IMR-90 (cell line): ENCODE results near the gene PCDHB8. TPM values are rescaled to one million over a fixed set of nuclear protein-coding genes. Genes with fewer than 3 reads are reported as not detected.
"Not testable (repeated sequence)": the region's sequence is repeated elsewhere in the genome, so short reads cannot be mapped to it uniquely, and the experiment has no call there.

Source experiments
- ATAC-seq: fragments of 200-7000 bp; cut with Tn5 transposase; 2 replicates; pipeline ENCODE4 v1.9.1; 2020; ENCODE audit warnings: low read depth, mild to moderate bottlenecking, moderate library complexity
- BruUV-seq: library from RNA; stranded (reverse); fragments of 400-500 nt; replicated peaks from 2 replicates; lab custom pipeline; 2021; lab: Mats Ljungman, UMichigan
- CTCF ChIA-PET: fragments of 300-600 bp; formaldehyde crosslinking; extraction: SDS; loops from one replicate; lab custom pipeline; 2021; ENCODE audit warnings: antibody characterized with exemption; lab: Yijun Ruan, JAX
- POLR2A ChIA-PET: fragments of 300-600 bp; sonication (Branson Sonifier 250); formaldehyde crosslinking; loops from one replicate; lab custom pipeline; 2022; ENCODE audit warnings: antibody characterized with exemption; ENCODE audit not compliant: unreplicated experiment; lab: Charles Lee
- DNase-seq: peaks from one replicate; pipeline ENCODE4 v3.0.0; 2013
- H2AFZ ChIP-seq: replicated peaks from 2 replicates; pipeline ENCODE3; 2013; ENCODE audit warnings: low read length, mild to moderate bottlenecking; ENCODE audit not compliant: poor library complexity
- H2AK5ac ChIP-seq: 2 replicates; pipeline ENCODE4 v1.6.1; 2013; ENCODE audit warnings: low read depth, low read length, inconsistent platforms
- H2AK9ac ChIP-seq: replicated peaks from 2 replicates; pipeline ENCODE3; 2013; ENCODE audit warnings: mild to moderate bottlenecking, low read depth, low read length, moderate library complexity; ENCODE audit not compliant: poor library complexity
- H2BK120ac ChIP-seq: 2 replicates; pipeline ENCODE4 v1.6.1; 2013; ENCODE audit warnings: low read depth, low read length, inconsistent platforms
- H2BK15ac ChIP-seq: 3 replicates; pipeline ENCODE4 v1.6.1; 2013; ENCODE audit warnings: low read depth, low read length, inconsistent platforms
- H2BK20ac ChIP-seq: 2 replicates; pipeline ENCODE4 v1.6.1; 2013; ENCODE audit warnings: low read depth, mild to moderate bottlenecking, inconsistent platforms, low read length, moderate library complexity
- H2BK5ac ChIP-seq: 2 replicates; pipeline ENCODE4 v1.6.1; 2013; ENCODE audit warnings: mild to moderate bottlenecking, low read depth, low read length, inconsistent platforms; ENCODE audit not compliant: poor library complexity, severe bottlenecking
- H3K14ac ChIP-seq: replicated peaks from 2 replicates; pipeline ENCODE4 v1.6.1; 2013; ENCODE audit warnings: low read depth, low read length, inconsistent platforms
- H3K18ac ChIP-seq: 2 replicates; pipeline ENCODE4 v1.6.1; 2013; ENCODE audit warnings: low read depth, low read length, control low read depth
- H3K23ac ChIP-seq: 2 replicates; pipeline ENCODE4 v1.6.1; 2013; ENCODE audit warnings: low read depth, low read length, inconsistent platforms
- H3K27ac ChIP-seq: 2 replicates; pipeline ENCODE4 v1.5.1; 2013; ENCODE audit warnings: mild to moderate bottlenecking, control low read depth, low read length; ENCODE audit not compliant: insufficient read depth
- H3K27me3 ChIP-seq: 2 replicates; pipeline ENCODE4 v1.6.1; 2013; ENCODE audit warnings: low read length; ENCODE audit not compliant: control insufficient read depth, insufficient read depth
- H3K36me3 ChIP-seq: 2 replicates; pipeline ENCODE4 v1.6.1; 2013; ENCODE audit warnings: low read length, mixed read lengths; ENCODE audit not compliant: control insufficient read depth, insufficient read depth
- H3K4ac ChIP-seq: 2 replicates; pipeline ENCODE4 v1.6.1; 2013; ENCODE audit warnings: low read depth, low read length, inconsistent platforms
- H3K4me1 ChIP-seq: 2 replicates; pipeline ENCODE4 v1.6.1; 2013; ENCODE audit warnings: low read length, mixed read lengths; ENCODE audit not compliant: control insufficient read depth, insufficient read depth
- H3K4me2 ChIP-seq: 2 replicates; pipeline ENCODE4 v1.6.1; 2013; ENCODE audit warnings: low read depth, mild to moderate bottlenecking, control low read depth, low read length, moderate library complexity
- H3K4me3 ChIP-seq: 2 replicates; pipeline ENCODE4 v1.5.1; 2013; ENCODE audit warnings: low read depth, mild to moderate bottlenecking, control low read depth, low read length, moderate library complexity; ENCODE audit not compliant: insufficient read depth
- H3K56ac ChIP-seq: 2 replicates; pipeline ENCODE4 v1.6.1; 2013; ENCODE audit warnings: low read length, inconsistent platforms; ENCODE audit not compliant: insufficient read depth; ENCODE audit errors: extremely low read depth
- H3K79me1 ChIP-seq, 2 experiments: 2 replicates each; pipeline ENCODE4 v1.6.1; 2013; ENCODE audit warnings: low read length in 2 of 2, inconsistent platforms in 1 of 2, low read depth in 1 of 2
- H3K9ac ChIP-seq: 2 replicates; pipeline ENCODE4 v1.6.1; 2013; ENCODE audit warnings: low read depth, low read length, control low read depth
- H3K9me1 ChIP-seq: 2 replicates; pipeline ENCODE4 v1.6.1; 2013; ENCODE audit warnings: low read length, inconsistent platforms; ENCODE audit not compliant: insufficient read depth
- H3K9me3 ChIP-seq: 2 replicates; pipeline ENCODE4 v1.6.1; 2013; ENCODE audit warnings: low read length; ENCODE audit not compliant: control insufficient read depth, insufficient read depth
- H4K20me1 ChIP-seq: 2 replicates; pipeline ENCODE4 v1.6.1; 2013; ENCODE audit warnings: low read length, inconsistent platforms; ENCODE audit not compliant: insufficient read depth
- H4K5ac ChIP-seq: 2 replicates; pipeline ENCODE4 v1.6.1; 2013; ENCODE audit warnings: mild to moderate bottlenecking, low read depth, low read length, control low read depth
- H4K8ac ChIP-seq, 2 experiments: 2 replicates each; pipeline ENCODE4 v1.6.1; 2013; ENCODE audit warnings: low read depth in 2 of 2, low read length in 2 of 2, control low read depth in 1 of 2, inconsistent platforms in 1 of 2
- H4K91ac ChIP-seq: 2 replicates; pipeline ENCODE4 v1.6.1; 2013; ENCODE audit warnings: low read depth, low read length, inconsistent platforms; ENCODE audit not compliant: insufficient read depth
- WGBS, 2 experiments: methylation state at CpG; one replicate each; pipeline versions ENCODE4 v1.1.5 to v1.1.7; 2013; ENCODE audit warnings: missing lambda C conversion rate in 2 of 2; ENCODE audit not compliant: insufficient read length in 1 of 2; ENCODE audit errors: extremely low coverage in 2 of 2; 5-methylcytosine and 5-hydroxymethylcytosine counted together
- dilution Hi-C: fragments of 300-500 bp; cut with HindIII; formaldehyde crosslinking; loops from one replicate; pipeline ENCODE4 v1.14.3; 2018; ENCODE audit warnings: low sequenced_read_pairs; ENCODE audit not compliant: unreplicated experiment
- in situ Hi-C: fragments of 300-500 bp; cut with MboI; formaldehyde crosslinking; loops from 3 replicates; pipeline ENCODE4 v1.14.3; 2019; ENCODE audit warnings: low sequenced_read_pairs, inconsistent platforms, mixed read lengths
- intact Hi-C: fragments of 100-400 bp; cut with micrococcal nuclease; formaldehyde crosslinking; loops from 2 replicates; pipeline ENCODE4 v1.10.0; 2022
- polyA plus RNA-seq, 3 experiments: library from polyadenylated mRNA; depleted of rRNA; stranded (reverse); fragments of >200 nt; gene quantifications; 2 replicates each; pipeline ENCODE4 v1.2.3, GENCODE V29; 2012; ENCODE audit warnings: low replicate concordance in 1 of 3
- total RNA-seq: library from RNA; depleted of rRNA; stranded (reverse); fragments of >200 nt; gene quantifications from 2 replicates; pipeline ENCODE4 v1.2.3, GENCODE V29; 2012

Gene PCDHB8
- total and polyA plus RNA-seq, 2 of the 4 experiments (the other 2 are of a cell fraction): 0.07 to 0.18 TPM

DNA sequence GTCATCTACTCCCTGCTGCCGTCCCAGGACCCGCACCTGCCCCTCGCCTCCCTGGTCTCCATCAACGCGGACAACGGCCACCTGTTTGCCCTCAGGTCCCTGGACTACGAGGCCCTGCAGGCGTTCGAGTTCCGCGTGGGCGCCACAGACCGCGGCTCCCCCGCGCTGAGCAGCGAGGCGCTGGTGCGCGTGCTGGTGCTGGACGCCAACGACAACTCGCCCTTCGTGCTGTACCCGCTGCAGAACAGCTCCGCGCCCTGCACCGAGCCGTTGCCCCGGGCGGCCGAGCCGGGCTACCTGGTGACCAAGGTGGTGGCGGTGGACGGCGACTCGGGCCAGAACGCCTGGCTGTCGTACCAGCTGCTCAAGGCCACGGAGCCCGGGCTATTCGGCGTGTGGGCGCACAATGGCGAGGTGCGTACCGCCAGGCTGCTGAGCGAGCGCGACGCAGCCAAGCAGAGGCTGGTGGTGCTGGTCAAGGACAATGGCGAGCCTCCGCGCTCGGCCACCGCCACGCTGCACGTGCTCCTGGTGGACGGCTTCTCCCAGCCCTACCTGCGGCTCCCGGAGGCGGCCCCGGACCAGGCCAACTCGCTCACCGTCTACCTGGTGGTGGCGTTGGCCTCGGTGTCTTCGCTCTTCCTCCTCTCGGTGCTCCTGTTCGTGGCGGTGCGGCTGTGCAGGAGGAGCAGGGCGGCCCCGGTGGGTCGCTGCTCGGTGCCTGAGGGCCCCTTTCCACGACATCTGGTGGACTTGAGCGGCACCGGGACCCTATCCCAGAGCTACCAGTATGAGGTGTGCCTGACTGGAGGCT is 3.1 kb upstream of the PCDHB8 start:
- dilution Hi-C loops, intact Hi-C loops, H4K20me1 ChIP-seq, H4K91ac ChIP-seq, H2BK15ac ChIP-seq, in situ Hi-C loops, H3K4ac ChIP-seq, H3K18ac ChIP-seq, H4K5ac ChIP-seq, DNase-seq, H3K4me2 ChIP-seq, H3K9me1 ChIP-seq, H3K23ac ChIP-seq, H2AFZ ChIP-seq, ATAC-seq, POLR2A ChIA-PET, BruUV-seq, H3K27ac ChIP-seq, H2BK5ac ChIP-seq, H3K9ac ChIP-seq, H2AK9ac ChIP-seq, H3K79me1 ChIP-seq, H3K56ac ChIP-seq, CTCF ChIA-PET, H3K27me3 ChIP-seq, H3K14ac ChIP-seq, H3K36me3 ChIP-seq, H3K4me1 ChIP-seq, H4K8ac ChIP-seq, H3K4me3 ChIP-seq, H2BK120ac ChIP-seq, H2BK20ac ChIP-seq, H2AK5ac ChIP-seq: not testable (repeated sequence)
- WGBS, 2 experiments: 50% methylated on average over 25 of the region's 79 CpGs; no CpG with 5 or more reads in 1 of the 2 experiments
- peaks cover 15% of the 10 kb centered on the region; the same call in 1 of the 2 replicates for H3K9me3 ChIP-seq
